GM23338 (cell line): ENCODE results near the gene CDC42BPG. TPM values are rescaled to one million over a fixed set of nuclear protein-coding genes. Genes with fewer than 3 reads are reported as not detected.
A peak's percentile ranks its signal among the peaks of the same experiment; 100 is the strongest.

ENCODE experiments used
- ATAC-seq: fragments of 200-7000 bp; cut with Tn5 transposase; 3 replicates; pipeline ENCODE4 v1.9.1; 2020
- DNase-seq: peaks from one replicate; pipeline ENCODE4 v3.0.0-alpha.2; 2015; ENCODE audit warnings: low spot score
- H2AFZ ChIP-seq: fragments of 200-600 bp; sonication (generic); 2 replicates; pipeline ENCODE4 v1.8.0; 2016; ENCODE audit warnings: antibody characterized with exemption, mild to moderate bottlenecking, moderate library complexity
- H3F3A ChIP-seq: fragments of 200-600 bp; sonication (generic); replicated peaks from 2 replicates; pipeline ENCODE4 v1.8.0; 2017; ENCODE audit warnings: antibody characterized with exemption, mixed run types, low read depth
- H3K27ac ChIP-seq: fragments of 200-600 bp; sonication (generic); 2 replicates; pipeline ENCODE4 v1.6.1; 2016; ENCODE audit warnings: low read depth
- H3K27me3 ChIP-seq: fragments of 200-600 bp; sonication (generic); 2 replicates; pipeline ENCODE4 v1.8.0; 2016; ENCODE audit warnings: mild to moderate bottlenecking, mixed run types, moderate library complexity; ENCODE audit not compliant: insufficient read depth
- H3K36me3 ChIP-seq: fragments of 200-600 bp; sonication (generic); 2 replicates; pipeline ENCODE4 v1.8.0; 2016; ENCODE audit warnings: mild to moderate bottlenecking; ENCODE audit not compliant: insufficient read depth
- H3K4me1 ChIP-seq: fragments of 200-600 bp; sonication (generic); 2 replicates; pipeline ENCODE4 v1.8.0; 2016; ENCODE audit warnings: mild to moderate bottlenecking, moderate library complexity; ENCODE audit not compliant: insufficient read depth
- H3K4me2 ChIP-seq: fragments of 200-600 bp; sonication (generic); 2 replicates; pipeline ENCODE4 v1.7.1; 2017; ENCODE audit warnings: mixed run types
- H3K4me3 ChIP-seq: fragments of 200-600 bp; sonication (generic); 2 replicates; pipeline ENCODE4 v1.6.1; 2016; ENCODE audit warnings: mixed run types
- H3K79me2 ChIP-seq: fragments of 200-600 bp; sonication (generic); replicated peaks from 2 replicates; pipeline ENCODE4 v1.8.0; 2017; ENCODE audit warnings: mild to moderate bottlenecking; ENCODE audit not compliant: insufficient read depth
- H3K9me2 ChIP-seq: fragments of 200-600 bp; sonication (generic); 2 replicates; pipeline ENCODE4 v1.8.0; 2017; ENCODE audit not compliant: insufficient read depth
- H4K20me1 ChIP-seq: fragments of 200-600 bp; sonication (generic); replicated peaks from 2 replicates; pipeline ENCODE4 v1.8.0; 2017; ENCODE audit warnings: mild to moderate bottlenecking; ENCODE audit not compliant: insufficient read depth
- H3K27ac Mint-ChIP-seq: 2 replicates; pipeline ENCODE4 v1.8.0; 2020; ENCODE audit warnings: inconsistent platforms, mild to moderate bottlenecking, moderate library complexity, mixed read lengths
- H3K27me3 Mint-ChIP-seq: 3 replicates; pipeline ENCODE4 v1.8.0; 2022; ENCODE audit warnings: low read depth, mild to moderate bottlenecking, moderate library complexity, mixed read lengths, inconsistent platforms; ENCODE audit not compliant: insufficient read depth, poor library complexity
- H3K36me3 Mint-ChIP-seq: 3 replicates; pipeline ENCODE4 v1.8.0; 2021; ENCODE audit warnings: low read depth, mild to moderate bottlenecking, inconsistent platforms, moderate library complexity, mixed read lengths
- H3K4me1 Mint-ChIP-seq: 3 replicates; pipeline ENCODE4 v1.8.0; 2020; ENCODE audit warnings: mild to moderate bottlenecking, inconsistent platforms, mixed read lengths
- H3K4me3 Mint-ChIP-seq: 3 replicates; pipeline ENCODE4 v1.8.0; 2021; ENCODE audit warnings: moderate library complexity, mild to moderate bottlenecking, inconsistent platforms, mixed read lengths
- H3K9me3 Mint-ChIP-seq: 3 replicates; pipeline ENCODE4 v1.8.0; 2020; ENCODE audit warnings: moderate library complexity, mild to moderate bottlenecking, inconsistent platforms, mixed read lengths
- CREB1 ChIP-seq: fragments of 250-450 bp; sonication (Bioruptor Pico); IDR thresholded peaks from 2 replicates; pipeline ENCODE4 v1.5.0; 2020; ENCODE audit warnings: low read depth, mild to moderate bottlenecking, moderate library complexity
- CTCF ChIP-seq, 2 experiments: fragments of 200-600 bp in 1 of 2; sonication (generic) in 1 of 2; conservative IDR thresholded peaks; 2 replicates each; pipeline versions ENCODE4 v1.5.1 to v1.6.1; 2016 to 2017; ENCODE audit warnings: antibody characterized with exemption in 2 of 2, low read depth in 2 of 2, mild to moderate bottlenecking in 2 of 2, moderate library complexity in 1 of 2
- ETS1 ChIP-seq: IDR thresholded peaks from 2 replicates; pipeline ENCODE4 v1.6.1; 2016; ENCODE audit warnings: antibody characterized with exemption
- EZH2 ChIP-seq: fragments of 200-600 bp; sonication (generic); IDR thresholded peaks from one replicate; pipeline ENCODE4 v1.8.0; 2017; ENCODE audit warnings: antibody characterized with exemption, mild to moderate bottlenecking, low read depth; ENCODE audit not compliant: unreplicated experiment
- EZH2phosphoT487 ChIP-seq: fragments of 200-600 bp; sonication (generic); IDR thresholded peaks from one replicate; pipeline ENCODE4 v1.8.1; 2018; ENCODE audit warnings: antibody characterized with exemption; ENCODE audit not compliant: unreplicated experiment
- JUNB ChIP-seq: IDR thresholded peaks from one replicate; pipeline ENCODE4 v1.6.1; 2016; ENCODE audit warnings: antibody characterized with exemption; ENCODE audit not compliant: unreplicated experiment
- NANOG ChIP-seq: IDR thresholded peaks from 2 replicates; pipeline ENCODE4 v1.6.1; 2016; ENCODE audit warnings: antibody characterized with exemption, borderline replicate concordance
- POLR2AphosphoS5 ChIP-seq: IDR thresholded peaks from 2 replicates; pipeline ENCODE4 v1.6.1; 2016; ENCODE audit warnings: antibody characterized with exemption, low read depth
- STAT1 ChIP-seq: IDR thresholded peaks from one replicate; pipeline ENCODE4 v1.6.1; 2016; ENCODE audit warnings: antibody characterized with exemption; ENCODE audit not compliant: unreplicated experiment
- ZNF114 ChIP-seq: fragments of 250-450 bp; sonication (Bioruptor Pico); IDR thresholded peaks from 2 replicates; pipeline ENCODE4 v1.5.0; 2020; ENCODE audit warnings: mild to moderate bottlenecking, moderate library complexity
- polyA plus RNA-seq: library from polyadenylated mRNA; unstranded; fragments of >200 nt; fragmentation: Nextera tagmentation; extraction: Ambion mirVana; gene quantifications from 2 replicates; pipeline ENCODE4 v1.2.1, GENCODE V29; 2016
- total RNA-seq: library from RNA; depleted of rRNA; stranded (reverse); fragments of >200 nt; shearing (Covaris generic); gene quantifications from 2 replicates; pipeline ENCODE4 v1.2.3, GENCODE V29; 2014
- TF ChIP-seq, protein P1 (sequence below): IDR thresholded peaks from one replicate; pipeline ENCODE4 v1.6.1; 2018; ENCODE audit warnings: antibody characterized with exemption; ENCODE audit not compliant: unreplicated experiment
- TF ChIP-seq, protein P2 (sequence below): fragments of 250-450 bp; sonication (Bioruptor Pico); IDR thresholded peaks from 2 replicates; pipeline ENCODE4 v1.5.0; 2020; ENCODE audit warnings: mild to moderate bottlenecking, moderate library complexity

Gene CDC42BPG
- total and polyA plus RNA-seq, 2 experiments from 2014 or later, result 2.3 to 11.6 TPM

DNA sequence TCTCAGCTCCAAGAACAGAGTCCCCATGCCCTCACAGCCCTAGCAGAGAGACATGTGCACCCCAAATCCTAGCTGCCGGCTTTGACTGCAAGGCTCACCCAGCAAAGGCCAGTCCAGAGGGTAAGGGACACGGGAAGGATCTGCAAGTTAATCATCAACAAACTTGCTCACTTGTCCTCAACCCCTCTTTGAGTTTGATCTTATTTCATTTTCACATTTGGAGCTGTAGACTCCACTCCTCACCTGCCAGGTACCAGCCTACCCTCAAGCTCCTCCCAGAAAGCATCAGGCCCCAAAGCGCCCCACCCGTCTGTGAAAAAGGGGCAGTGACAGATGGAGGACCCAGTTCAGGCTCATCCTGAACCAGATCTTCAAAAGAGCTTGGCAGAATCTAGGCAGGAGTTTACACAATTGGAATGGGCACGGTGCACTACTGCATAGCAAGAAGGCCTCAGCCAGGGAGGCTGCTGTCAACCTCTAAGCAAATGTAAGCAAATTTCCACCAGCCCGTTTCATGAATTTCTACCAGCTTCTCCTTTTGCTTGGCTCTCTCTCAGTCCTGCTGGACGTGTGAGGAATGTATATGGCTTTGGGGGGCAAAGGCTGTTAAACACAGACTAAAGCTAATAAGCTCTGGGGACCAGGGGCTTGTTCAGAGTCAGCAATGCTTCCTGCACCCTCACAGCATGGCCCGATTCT lies 28.5 kb upstream of the CDC42BPG start (continued):
- TF ChIP-seq STAT1 (no peak), POLR2AphosphoS5 (no peak)

DNA sequence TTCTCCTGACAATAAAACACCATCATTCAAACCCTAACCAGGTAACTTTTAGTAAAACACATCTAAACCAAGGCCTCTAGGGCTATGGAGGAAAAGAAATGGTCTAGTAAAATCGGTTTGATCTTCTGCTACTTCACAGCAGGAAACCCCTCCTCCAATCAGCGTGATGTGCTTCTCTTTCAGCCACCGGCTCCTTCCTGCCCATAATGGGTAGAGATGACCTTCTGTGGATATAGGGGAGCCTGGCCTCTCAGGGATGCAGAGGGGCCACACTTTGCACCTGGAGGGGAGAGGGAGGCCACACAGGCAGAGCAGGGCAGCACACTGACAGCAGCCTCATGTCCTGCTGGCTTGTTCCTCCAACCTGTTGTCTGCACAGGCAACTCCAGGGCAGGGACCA lies 27.0 kb upstream of the CDC42BPG start:
- no peak overlapping the region for H3K4me3 ChIP-seq
- H3K36me3 ChIP-seq, result no peaks in the 10 kb centered on the region
- no peaks in the 10 kb centered on the region for H3K4me1 ChIP-seq
- no peaks in the 10 kb centered on the region; the same call in 1 of the 2 replicates for H4K20me1 ChIP-seq
- Mint-ChIP-seq H3K27ac (0 out of 2 replicates have a peak overlapping the region, but pooled peaks have one; percentile 80), H3K27me3 (peaks cover 4% of the 10 kb centered on the region), H3K9me3 (no peaks in the 10 kb centered on the region), H3K4me3 (no peak overlapping the region), H3K4me1 (peaks cover 8% of the 10 kb centered on the region; the same call in 2 of the 3 replicates), H3K36me3 (peaks cover 6% of the 10 kb centered on the region; the same call in 2 of the 3 replicates)
- no peak overlapping the region for H2AFZ ChIP-seq
- H3K9me2 ChIP-seq, result no peaks in the 10 kb centered on the region
- H3K79me2 ChIP-seq, result peaks cover 11% of the 10 kb centered on the region; the same call in 1 of the 2 replicates
- no peak for ATAC-seq
- no peak overlapping the region for H3K4me2 ChIP-seq
- no peak for DNase-seq
- no peak overlapping the region for H3K27ac ChIP-seq
- no peaks in the 10 kb centered on the region for H3K27me3 ChIP-seq
- H3F3A ChIP-seq, result no peaks in the 10 kb centered on the region
- no peak for TF ChIP-seq POLR2AphosphoS5
- TF ChIP-seq, protein P1, sequence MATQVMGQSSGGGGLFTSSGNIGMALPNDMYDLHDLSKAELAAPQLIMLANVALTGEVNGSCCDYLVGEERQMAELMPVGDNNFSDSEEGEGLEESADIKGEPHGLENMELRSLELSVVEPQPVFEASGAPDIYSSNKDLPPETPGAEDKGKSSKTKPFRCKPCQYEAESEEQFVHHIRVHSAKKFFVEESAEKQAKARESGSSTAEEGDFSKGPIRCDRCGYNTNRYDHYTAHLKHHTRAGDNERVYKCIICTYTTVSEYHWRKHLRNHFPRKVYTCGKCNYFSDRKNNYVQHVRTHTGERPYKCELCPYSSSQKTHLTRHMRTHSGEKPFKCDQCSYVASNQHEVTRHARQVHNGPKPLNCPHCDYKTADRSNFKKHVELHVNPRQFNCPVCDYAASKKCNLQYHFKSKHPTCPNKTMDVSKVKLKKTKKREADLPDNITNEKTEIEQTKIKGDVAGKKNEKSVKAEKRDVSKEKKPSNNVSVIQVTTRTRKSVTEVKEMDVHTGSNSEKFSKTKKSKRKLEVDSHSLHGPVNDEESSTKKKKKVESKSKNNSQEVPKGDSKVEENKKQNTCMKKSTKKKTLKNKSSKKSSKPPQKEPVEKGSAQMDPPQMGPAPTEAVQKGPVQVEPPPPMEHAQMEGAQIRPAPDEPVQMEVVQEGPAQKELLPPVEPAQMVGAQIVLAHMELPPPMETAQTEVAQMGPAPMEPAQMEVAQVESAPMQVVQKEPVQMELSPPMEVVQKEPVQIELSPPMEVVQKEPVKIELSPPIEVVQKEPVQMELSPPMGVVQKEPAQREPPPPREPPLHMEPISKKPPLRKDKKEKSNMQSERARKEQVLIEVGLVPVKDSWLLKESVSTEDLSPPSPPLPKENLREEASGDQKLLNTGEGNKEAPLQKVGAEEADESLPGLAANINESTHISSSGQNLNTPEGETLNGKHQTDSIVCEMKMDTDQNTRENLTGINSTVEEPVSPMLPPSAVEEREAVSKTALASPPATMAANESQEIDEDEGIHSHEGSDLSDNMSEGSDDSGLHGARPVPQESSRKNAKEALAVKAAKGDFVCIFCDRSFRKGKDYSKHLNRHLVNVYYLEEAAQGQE, result no peak
- no peak for TF ChIP-seq ETS1
- TF ChIP-seq CREB1 (CRISPR knock-in tag), result no peak
- TF ChIP-seq EZH2phosphoT487, result no peak
- TF ChIP-seq CTCF (conservative IDR thresholded peaks at IDR 0.05; ENCODE audit: low read depth in 2 of 2), result no peak
- no peak for TF ChIP-seq JUNB
- no peak for TF ChIP-seq EZH2
- no peak for TF ChIP-seq NANOG
- no peak for TF ChIP-seq STAT1
- TF ChIP-seq, protein P2, sequence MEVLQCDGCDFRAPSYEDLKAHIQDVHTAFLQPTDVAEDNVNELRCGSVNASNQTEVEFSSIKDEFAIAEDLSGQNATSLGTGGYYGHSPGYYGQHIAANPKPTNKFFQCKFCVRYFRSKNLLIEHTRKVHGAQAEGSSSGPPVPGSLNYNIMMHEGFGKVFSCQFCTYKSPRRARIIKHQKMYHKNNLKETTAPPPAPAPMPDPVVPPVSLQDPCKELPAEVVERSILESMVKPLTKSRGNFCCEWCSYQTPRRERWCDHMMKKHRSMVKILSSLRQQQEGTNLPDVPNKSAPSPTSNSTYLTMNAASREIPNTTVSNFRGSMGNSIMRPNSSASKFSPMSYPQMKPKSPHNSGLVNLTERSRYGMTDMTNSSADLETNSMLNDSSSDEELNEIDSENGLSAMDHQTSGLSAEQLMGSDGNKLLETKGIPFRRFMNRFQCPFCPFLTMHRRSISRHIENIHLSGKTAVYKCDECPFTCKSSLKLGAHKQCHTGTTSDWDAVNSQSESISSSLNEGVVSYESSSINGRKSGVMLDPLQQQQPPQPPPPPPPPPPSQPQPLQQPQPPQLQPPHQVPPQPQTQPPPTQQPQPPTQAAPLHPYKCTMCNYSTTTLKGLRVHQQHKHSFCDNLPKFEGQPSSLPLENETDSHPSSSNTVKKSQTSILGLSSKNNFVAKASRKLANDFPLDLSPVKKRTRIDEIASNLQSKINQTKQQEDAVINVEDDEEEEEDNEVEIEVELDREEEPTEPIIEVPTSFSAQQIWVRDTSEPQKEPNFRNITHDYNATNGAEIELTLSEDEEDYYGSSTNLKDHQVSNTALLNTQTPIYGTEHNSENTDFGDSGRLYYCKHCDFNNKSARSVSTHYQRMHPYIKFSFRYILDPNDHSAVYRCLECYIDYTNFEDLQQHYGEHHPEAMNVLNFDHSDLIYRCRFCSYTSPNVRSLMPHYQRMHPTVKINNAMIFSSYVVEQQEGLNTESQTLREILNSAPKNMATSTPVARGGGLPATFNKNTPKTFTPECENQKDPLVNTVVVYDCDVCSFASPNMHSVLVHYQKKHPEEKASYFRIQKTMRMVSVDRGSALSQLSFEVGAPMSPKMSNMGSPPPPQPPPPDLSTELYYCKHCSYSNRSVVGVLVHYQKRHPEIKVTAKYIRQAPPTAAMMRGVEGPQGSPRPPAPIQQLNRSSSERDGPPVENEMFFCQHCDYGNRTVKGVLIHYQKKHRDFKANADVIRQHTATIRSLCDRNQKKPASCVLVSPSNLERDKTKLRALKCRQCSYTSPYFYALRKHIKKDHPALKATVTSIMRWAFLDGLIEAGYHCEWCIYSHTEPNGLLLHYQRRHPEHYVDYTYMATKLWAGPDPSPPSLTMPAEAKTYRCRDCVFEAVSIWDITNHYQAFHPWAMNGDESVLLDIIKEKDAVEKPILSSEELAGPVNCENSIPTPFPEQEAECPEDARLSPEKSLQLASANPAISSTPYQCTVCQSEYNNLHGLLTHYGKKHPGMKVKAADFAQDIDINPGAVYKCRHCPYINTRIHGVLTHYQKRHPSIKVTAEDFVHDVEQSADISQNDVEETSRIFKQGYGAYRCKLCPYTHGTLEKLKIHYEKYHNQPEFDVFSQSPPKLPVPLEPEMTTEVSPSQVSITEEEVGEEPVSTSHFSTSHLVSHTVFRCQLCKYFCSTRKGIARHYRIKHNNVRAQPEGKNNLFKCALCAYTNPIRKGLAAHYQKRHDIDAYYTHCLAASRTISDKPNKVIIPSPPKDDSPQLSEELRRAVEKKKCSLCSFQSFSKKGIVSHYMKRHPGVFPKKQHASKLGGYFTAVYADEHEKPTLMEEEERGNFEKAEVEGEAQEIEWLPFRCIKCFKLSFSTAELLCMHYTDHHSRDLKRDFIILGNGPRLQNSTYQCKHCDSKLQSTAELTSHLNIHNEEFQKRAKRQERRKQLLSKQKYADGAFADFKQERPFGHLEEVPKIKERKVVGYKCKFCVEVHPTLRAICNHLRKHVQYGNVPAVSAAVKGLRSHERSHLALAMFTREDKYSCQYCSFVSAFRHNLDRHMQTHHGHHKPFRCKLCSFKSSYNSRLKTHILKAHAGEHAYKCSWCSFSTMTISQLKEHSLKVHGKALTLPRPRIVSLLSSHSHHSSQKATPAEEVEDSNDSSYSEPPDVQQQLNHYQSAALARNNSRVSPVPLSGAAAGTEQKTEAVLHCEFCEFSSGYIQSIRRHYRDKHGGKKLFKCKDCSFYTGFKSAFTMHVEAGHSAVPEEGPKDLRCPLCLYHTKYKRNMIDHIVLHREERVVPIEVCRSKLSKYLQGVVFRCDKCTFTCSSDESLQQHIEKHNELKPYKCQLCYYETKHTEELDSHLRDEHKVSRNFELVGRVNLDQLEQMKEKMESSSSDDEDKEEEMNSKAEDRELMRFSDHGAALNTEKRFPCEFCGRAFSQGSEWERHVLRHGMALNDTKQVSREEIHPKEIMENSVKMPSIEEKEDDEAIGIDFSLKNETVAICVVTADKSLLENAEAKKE (CRISPR knock-in tag), result no peak
- TF ChIP-seq ZNF114 (CRISPR knock-in tag), result no peak
